ENCODE results near the gene MACIR. TPM values are rescaled to one million over a fixed set of nuclear protein-coding genes. Genes with fewer than 3 reads are reported as not detected.

MACIR gene
- total and polyA plus RNA-seq, 10 of the 15 experiments (the other 5 are each of a cell fraction or from before 2014, with no cell fraction given), result 2.1 to 16.1 (median 10.8) TPM

DNA sequence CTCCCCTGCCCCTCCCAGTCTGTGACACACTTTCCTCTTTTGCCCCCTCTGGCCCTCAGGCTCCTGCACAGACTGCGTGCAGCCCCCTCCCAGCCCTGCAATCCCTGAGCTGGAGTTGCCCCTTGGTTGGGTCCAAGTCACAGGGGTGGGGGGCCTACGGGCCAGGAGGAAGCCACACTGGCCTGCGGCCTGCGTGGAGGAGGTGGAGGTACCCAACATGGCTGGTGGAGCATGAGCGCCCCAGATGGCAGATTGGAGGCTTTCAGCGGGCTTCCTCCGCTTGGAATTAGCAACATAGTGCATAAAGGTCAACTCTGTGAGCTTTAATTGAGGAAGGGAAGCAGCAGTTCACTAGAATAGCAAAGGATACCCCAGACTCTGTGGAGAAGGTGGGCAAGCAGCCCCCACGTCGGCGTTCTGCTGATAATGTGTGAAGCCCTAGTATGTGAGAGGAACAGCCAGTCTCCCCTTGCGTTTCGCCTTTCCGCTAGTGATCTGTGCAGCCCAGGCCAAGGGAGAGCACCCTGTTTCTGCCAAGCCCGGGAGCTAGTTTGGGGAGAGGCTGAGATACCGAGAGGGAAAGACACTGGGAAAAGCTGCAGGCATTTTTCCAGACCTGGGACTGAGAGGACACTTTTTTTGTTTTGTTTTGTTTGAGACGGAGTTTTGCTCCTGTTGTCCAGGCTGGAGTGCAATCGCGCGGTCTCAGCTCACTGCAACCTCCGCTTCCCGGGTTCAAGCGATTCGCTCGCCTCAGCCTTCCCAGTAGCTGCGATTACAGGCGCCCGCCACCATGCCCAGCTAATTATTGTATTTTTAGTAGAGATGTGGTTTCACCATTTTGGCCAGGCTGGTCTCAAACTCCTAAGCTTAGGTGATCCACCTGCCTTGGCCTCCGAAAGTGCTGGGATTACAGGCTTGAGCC, 35.3 kb upstream of the MACIR start:
- in situ Hi-C loops (cut with MboI), result no loop called here
- FAIRE-seq (no peak), DNase-seq (ENCODE audit: low read depth, low spot score) (no peak), ATAC-seq (no peak)
- no peak overlapping the region for H3K4me2 ChIP-seq (ENCODE audit: control insufficient read depth, insufficient read depth)
- H3K27me3 ChIP-seq (replicated peaks in 1 of 2; ENCODE audit: control insufficient read depth in 2 of 2, insufficient read depth in 2 of 2, low read length in 1 of 2), result no peaks in the 10 kb centered on the region
- H3K9ac ChIP-seq (ENCODE audit: control insufficient read depth, insufficient read depth, low read length), result no peak overlapping the region
- H3K27ac ChIP-seq (ENCODE audit: control insufficient read depth, insufficient read depth), result no peak overlapping the region
- no peaks in the 10 kb centered on the region for H3K9me3 ChIP-seq (replicated peaks; ENCODE audit: control insufficient read depth, insufficient read depth, low read length)
- H2AFZ ChIP-seq (ENCODE audit: control insufficient read depth, low read depth, low read length), result no peak overlapping the region
- ChIA-PET CTCF (interaction anchor here (0.9 to 4.8 kb wide), 12 partner anchors 10 to 642 kb away, joined by 3 to 26 read pairs (median 6); no protein-coding TSS in a partner anchor), POLR2A (no interaction called here), SMC1A (ENCODE audit: uncharacterized antibody, unreplicated experiment) (interaction anchor here (0.9 to 2.8 kb wide), 7 partner anchors 9 to 441 kb away, joined by 3 to 15 read pairs (median 6); no protein-coding TSS in a partner anchor), RAD21 (ENCODE audit: unreplicated experiment) (interaction anchor here (1.0 to 2.9 kb wide), 5 partner anchors 10 to 542 kb away, joined by 3 to 14 read pairs (median 5); no protein-coding TSS in a partner anchor)
- BruUV-seq (replicated peaks), result no TSS peak
- no peak overlapping the region for H3K4me3 ChIP-seq
- H4K20me1 ChIP-seq (ENCODE audit: control insufficient read depth, insufficient read depth), result no peaks in the 10 kb centered on the region
- TF ChIP-seq ZNF622 (IDR thresholded peaks at IDR 0.05) (no peak), BMI1 (IDR thresholded peaks at IDR 0.05; ENCODE audit: borderline replicate concordance) (no peak), ASH2L (IDR thresholded peaks at IDR 0.05; ENCODE audit: borderline replicate concordance, low read depth) (no peak), LARP7 (IDR thresholded peaks at IDR 0.05) (no peak), NR2C1 (IDR thresholded peaks at IDR 0.05) (no peak), MTA2 (IDR thresholded peaks at IDR 0.05; ENCODE audit: low read depth) (no peak), POLR2A (IDR thresholded peaks at IDR 0.05; ENCODE audit: low read depth, low read length) (no peak), ZBED1 (IDR thresholded peaks at IDR 0.05; ENCODE audit: borderline replicate concordance) (no peak)
- TF ChIP-seq, protein P1, sequence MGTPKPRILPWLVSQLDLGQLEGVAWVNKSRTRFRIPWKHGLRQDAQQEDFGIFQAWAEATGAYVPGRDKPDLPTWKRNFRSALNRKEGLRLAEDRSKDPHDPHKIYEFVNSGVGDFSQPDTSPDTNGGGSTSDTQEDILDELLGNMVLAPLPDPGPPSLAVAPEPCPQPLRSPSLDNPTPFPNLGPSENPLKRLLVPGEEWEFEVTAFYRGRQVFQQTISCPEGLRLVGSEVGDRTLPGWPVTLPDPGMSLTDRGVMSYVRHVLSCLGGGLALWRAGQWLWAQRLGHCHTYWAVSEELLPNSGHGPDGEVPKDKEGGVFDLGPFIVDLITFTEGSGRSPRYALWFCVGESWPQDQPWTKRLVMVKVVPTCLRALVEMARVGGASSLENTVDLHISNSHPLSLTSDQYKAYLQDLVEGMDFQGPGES (IDR thresholded peaks at IDR 0.05), result no peak
- TF ChIP-seq, protein P2, sequence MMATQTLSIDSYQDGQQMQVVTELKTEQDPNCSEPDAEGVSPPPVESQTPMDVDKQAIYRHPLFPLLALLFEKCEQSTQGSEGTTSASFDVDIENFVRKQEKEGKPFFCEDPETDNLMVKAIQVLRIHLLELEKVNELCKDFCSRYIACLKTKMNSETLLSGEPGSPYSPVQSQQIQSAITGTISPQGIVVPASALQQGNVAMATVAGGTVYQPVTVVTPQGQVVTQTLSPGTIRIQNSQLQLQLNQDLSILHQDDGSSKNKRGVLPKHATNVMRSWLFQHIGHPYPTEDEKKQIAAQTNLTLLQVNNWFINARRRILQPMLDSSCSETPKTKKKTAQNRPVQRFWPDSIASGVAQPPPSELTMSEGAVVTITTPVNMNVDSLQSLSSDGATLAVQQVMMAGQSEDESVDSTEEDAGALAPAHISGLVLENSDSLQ (IDR thresholded peaks at IDR 0.05), result no peak
- TF ChIP-seq, protein P3, sequence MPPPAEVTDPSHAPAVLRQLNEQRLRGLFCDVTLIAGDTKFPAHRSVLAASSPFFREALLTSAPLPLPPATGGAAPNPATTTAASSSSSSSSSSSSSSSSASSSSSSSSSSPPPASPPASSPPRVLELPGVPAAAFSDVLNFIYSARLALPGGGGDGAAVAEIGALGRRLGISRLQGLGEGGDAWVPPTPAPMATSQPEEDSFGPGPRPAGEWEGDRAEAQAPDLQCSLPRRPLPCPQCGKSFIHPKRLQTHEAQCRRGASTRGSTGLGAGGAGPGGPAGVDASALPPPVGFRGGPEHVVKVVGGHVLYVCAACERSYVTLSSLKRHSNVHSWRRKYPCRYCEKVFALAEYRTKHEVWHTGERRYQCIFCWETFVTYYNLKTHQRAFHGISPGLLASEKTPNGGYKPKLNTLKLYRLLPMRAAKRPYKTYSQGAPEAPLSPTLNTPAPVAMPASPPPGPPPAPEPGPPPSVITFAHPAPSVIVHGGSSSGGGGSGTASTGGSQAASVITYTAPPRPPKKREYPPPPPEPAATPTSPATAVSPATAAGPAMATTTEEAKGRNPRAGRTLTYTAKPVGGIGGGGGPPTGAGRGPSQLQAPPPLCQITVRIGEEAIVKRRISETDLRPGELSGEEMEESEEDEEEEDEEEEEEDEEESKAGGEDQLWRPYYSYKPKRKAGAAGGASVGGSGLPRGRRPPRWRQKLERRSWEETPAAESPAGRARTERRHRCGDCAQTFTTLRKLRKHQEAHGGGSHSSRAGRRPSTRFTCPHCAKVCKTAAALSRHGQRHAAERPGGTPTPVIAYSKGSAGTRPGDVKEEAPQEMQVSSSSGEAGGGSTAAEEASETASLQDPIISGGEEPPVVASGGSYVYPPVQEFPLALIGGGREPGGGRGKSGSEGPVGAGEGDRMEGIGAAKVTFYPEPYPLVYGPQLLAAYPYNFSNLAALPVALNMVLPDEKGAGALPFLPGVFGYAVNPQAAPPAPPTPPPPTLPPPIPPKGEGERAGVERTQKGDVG (CRISPR knock-in tag; IDR thresholded peaks at IDR 0.05), result no peak
- no peaks in the 10 kb centered on the region for H3K36me3 ChIP-seq (ENCODE audit: control insufficient read depth in 2 of 2, insufficient read depth in 2 of 2, low read length in 1 of 2)
- H3K79me2 ChIP-seq (ENCODE audit: control insufficient read depth, insufficient read depth, low read length), result no peaks in the 10 kb centered on the region
- intact Hi-C loops (cut with micrococcal nuclease; ENCODE audit: unreplicated experiment), result loop anchor here (5.0 to 10.0 kb wide), 2 partner anchors 181 to 688 kb away; no protein-coding TSS in a partner anchor
- no peaks in the 10 kb centered on the region for H3K4me1 ChIP-seq (ENCODE audit: control insufficient read depth, insufficient read depth, low read length)
- 90% methylated on average over 28 of the region's 28 CpGs for WGBS (ENCODE audit: insufficient coverage, insufficient replicate concordance, low lambda C conversion rate, missing lambda C conversion rate)
